WERI-Rb-1 (cell line): ENCODE measurements around the gene DNAAF8.

ENCODE experiments used
- DNase-seq: peaks from one replicate; pipeline ENCODE4 v3.0.0-alpha.2; 2020
- H3K27ac ChIP-seq: fragments of 250-450 bp; sonication (Bioruptor Pico); 2 replicates; pipeline ENCODE4 v1.5.1; 2020; ENCODE audit warnings: mild to moderate bottlenecking, moderate library complexity
- H3K27me3 ChIP-seq: fragments of 250-450 bp; sonication (Bioruptor Pico); 2 replicates; pipeline ENCODE4 v1.5.1; 2021; ENCODE audit warnings: mild to moderate bottlenecking, low read depth, moderate library complexity; ENCODE audit not compliant: insufficient read depth, severe bottlenecking
- H3K36me3 ChIP-seq: fragments of 250-450 bp; sonication (Bioruptor Pico); 2 replicates; pipeline ENCODE4 v1.5.1; 2020; ENCODE audit warnings: mild to moderate bottlenecking, moderate library complexity
- H3K4me3 ChIP-seq: 2 replicates; pipeline ENCODE4 v1.5.1; 2011; ENCODE audit warnings: low read depth, mild to moderate bottlenecking, control low read depth, low read length
- H3K9me3 ChIP-seq: fragments of 250-450 bp; sonication (Bioruptor Pico); 2 replicates; pipeline ENCODE4 v1.5.1; 2021; ENCODE audit warnings: mild to moderate bottlenecking, moderate library complexity; ENCODE audit not compliant: severe bottlenecking
- TF ChIP-seq, protein P1 (sequence below): IDR thresholded peaks from 2 replicates; pipeline ENCODE4 v1.5.1; 2011; ENCODE audit warnings: low read depth, mild to moderate bottlenecking, control low read depth, inconsistent platforms, low read length

DNAAF8 gene

DNA sequence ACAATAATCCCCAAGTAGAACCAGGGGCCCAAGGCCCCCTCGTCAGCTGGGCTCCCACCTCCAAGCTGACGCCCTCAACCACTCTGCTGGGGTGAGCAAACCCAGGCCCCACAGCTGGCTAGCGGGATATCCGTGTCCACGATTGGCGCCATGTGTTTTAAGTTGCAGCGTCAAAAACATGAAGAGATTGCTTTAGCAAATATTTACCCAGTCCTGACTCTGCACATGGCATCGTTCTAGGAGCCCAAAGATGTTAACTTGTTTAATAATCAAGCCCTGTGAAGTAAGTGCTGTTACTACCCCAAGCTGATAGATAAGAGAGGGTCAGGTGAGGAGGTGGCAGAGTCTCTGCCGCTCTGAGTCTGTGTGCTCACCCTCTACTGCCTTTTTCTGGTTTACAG, 54.2 kb downstream of the DNAAF8 start:
- Histone ChIP-seq H3K4me3 (no peak overlapping the region), H3K36me3 (no peaks in the 10 kb centered on the region), H3K27ac (peak overlapping the region; percentile 90), H3K27me3 (no peaks in the 10 kb centered on the region), H3K9me3 (no peaks in the 10 kb centered on the region)
- no peak for DNase-seq
- TF ChIP-seq, protein P1, sequence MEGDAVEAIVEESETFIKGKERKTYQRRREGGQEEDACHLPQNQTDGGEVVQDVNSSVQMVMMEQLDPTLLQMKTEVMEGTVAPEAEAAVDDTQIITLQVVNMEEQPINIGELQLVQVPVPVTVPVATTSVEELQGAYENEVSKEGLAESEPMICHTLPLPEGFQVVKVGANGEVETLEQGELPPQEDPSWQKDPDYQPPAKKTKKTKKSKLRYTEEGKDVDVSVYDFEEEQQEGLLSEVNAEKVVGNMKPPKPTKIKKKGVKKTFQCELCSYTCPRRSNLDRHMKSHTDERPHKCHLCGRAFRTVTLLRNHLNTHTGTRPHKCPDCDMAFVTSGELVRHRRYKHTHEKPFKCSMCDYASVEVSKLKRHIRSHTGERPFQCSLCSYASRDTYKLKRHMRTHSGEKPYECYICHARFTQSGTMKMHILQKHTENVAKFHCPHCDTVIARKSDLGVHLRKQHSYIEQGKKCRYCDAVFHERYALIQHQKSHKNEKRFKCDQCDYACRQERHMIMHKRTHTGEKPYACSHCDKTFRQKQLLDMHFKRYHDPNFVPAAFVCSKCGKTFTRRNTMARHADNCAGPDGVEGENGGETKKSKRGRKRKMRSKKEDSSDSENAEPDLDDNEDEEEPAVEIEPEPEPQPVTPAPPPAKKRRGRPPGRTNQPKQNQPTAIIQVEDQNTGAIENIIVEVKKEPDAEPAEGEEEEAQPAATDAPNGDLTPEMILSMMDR: no peak

DNA sequence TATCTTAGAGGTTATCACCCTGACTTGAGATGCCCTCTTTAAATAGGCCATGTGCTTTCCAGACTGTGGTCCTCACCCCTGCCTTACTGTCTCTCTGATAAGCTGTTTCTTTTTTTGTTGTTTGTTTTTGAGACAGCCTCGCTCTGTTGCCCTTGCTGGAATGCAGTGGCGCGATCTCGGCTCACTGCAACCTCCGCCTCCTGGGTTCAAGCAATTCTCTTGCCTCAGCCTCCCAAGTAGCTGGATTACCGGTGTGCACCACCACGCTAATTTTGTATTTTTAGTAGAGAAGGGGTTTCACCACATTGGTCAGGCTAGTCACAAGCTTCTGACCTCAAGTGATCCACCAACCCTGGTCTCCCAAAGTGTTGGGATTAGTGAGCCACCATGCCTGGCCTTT, 54.6 kb downstream of the DNAAF8 start:
- no peak for DNase-seq
- Histone ChIP-seq H3K9me3 (no peaks in the 10 kb centered on the region), H3K4me3 (no peak overlapping the region), H3K27me3 (no peaks in the 10 kb centered on the region), H3K27ac (peak overlapping the region; percentile 90), H3K36me3 (no peaks in the 10 kb centered on the region)
- TF ChIP-seq, protein P1: no peak

DNA sequence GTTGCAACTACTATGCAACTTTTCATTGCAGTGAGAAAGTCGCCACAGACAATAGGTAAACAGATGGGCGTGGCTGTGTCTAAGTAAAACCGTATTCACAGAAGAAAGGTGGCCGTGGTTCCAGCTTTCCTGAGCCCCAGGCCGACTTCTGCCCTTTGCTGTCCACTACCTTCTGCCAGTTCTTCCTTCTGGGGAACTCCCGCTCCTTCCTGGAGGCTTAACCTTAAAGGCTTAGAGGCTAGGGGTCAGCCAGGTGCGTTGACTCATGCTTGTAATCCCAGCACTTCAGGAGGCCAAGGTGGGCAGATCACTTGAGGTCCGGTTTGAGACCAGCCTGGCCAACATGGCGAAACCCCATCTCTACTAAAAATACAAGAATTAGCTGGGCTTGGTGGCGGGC, 55.9 kb downstream of the DNAAF8 start:
- H3K27me3 ChIP-seq: no peaks in the 10 kb centered on the region
- DNase-seq: peak; percentile 85
- no peak overlapping the region for H3K4me3 ChIP-seq
- TF ChIP-seq, protein P1: no peak
- H3K9me3 ChIP-seq: no peaks in the 10 kb centered on the region
- H3K36me3 ChIP-seq: peaks cover 6% of the 10 kb centered on the region
- H3K27ac ChIP-seq: peak overlapping the region; percentile 90

DNA sequence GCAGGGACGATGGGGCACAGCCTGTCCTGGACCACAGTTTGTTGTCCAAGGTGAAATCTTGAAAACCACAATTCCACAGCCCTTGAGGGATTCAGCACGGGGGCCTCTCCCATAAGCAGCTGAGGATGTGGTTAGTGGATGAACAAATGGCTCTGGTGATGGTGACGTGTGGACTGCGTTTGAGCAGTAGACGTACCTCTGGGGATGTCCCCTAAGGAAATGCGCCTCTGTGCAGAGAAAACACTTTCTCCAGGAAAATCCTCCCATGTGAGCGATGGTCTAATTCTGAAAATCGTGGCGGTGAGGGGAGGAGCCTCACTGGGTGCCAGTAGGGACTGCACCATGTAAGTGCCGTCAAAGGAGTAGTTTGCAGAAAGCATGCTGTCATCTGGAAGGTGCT, 56.5 kb downstream of the DNAAF8 start:
- peak overlapping the region; percentile 90 for H3K27ac ChIP-seq

DNA sequence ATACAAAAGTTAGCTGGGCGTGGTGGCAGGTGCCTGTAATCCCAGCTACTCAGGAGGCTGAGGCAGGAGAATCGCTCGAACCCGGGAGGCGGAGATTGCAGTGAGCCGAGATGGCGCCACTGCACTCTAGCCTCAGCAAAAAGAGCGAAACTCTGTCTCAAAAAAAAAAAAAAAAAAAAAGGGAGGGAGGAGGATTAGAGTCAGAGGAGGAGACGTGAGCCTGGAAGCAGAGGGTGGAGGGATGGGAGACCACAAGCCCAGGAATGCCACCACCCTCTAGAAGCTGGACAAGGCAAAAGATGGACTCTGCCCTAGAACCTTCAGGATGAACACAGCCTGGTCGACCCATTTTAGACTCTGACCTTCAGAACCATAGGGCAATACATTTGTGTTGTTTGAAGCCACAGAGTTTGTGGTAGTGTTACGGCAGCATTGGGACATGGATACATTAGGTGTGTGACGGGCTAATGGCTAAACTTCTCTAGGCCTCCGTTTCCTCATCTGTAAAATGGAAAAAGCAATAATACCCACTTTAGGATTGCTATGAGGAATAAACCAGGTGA, 58.7 kb downstream of the DNAAF8 start:
- TF ChIP-seq, protein P1: no peak
- peaks cover 31% of the 10 kb centered on the region for H3K36me3 ChIP-seq
- peak overlapping the region; percentile 33 for H3K27ac ChIP-seq
- no peaks in the 10 kb centered on the region for H3K9me3 ChIP-seq
- DNase-seq: peak; percentile 51
- no peaks in the 10 kb centered on the region for H3K27me3 ChIP-seq
- no peak overlapping the region for H3K4me3 ChIP-seq

More for the DNA sequence above, 56.5 kb downstream of the DNAAF8 start:
- Histone ChIP-seq H3K9me3 (no peaks in the 10 kb centered on the region), H3K36me3 (peaks cover 12% of the 10 kb centered on the region), H3K4me3 (no peak overlapping the region), H3K27me3 (no peaks in the 10 kb centered on the region)
- TF ChIP-seq, protein P1: no peak
- no peak for DNase-seq
